Fibroblast of skin of abdomen (primary cell): Measurements from ENCODE around the gene C6orf62.
"Not testable (repeated sequence)": the region's sequence is repeated elsewhere in the genome, so short reads cannot be mapped to it uniquely, and the experiment has no call there.

ENCODE experiments used
- DNase-seq: peaks from one replicate; pipeline ENCODE4 v3.0.0-alpha.2; 2013

Gene C6orf62

DNA sequence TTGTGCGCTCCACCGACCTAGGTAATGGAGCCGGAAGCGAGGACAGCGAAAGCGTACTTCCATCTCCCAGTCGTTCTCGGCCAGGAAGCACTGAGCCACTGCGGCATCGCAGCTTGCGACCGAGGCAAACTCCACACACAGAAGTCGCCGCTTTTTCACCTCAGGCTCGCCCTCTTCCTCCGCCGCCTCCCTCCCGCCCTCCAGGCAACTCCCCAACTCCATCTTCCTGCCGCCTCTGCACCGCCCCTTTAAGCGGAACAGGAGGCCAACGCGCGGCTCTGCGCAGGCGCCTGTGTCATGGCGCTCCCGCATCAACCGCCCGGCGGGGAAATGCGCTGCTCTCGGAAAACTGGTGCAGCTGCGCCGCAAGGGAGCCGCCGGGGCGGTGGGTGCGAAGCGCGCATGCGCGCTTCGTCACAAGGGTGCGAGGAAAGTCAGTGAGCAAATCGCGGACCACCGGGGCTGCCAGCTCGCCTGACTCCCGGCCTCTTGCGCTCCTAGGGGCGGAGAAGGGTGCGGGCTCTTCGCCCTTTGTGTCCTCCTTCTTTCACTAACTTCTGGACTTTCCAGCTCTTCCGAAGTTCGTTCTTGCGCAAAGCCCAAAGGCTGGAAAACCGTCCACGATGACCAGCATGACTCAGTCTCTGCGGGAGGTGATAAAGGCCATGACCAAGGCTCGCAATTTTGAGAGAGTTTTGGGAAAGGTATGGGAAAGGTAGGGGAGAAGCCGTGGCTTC is 52.1 kb downstream of the C6orf62 start, which contains the start of the genes ACOT13 and TDP2:
Gene ACOT13, plus strand, starts transcription at position 437 of the 737 bp plus-strand sequence. Its CDS starts 187 bp downstream, at position 624.
Gene TDP2, minus strand, starts transcription at position 259 of the 737 bp plus-strand sequence. Its CDS starts 37 bp downstream, at position 222.
- peak; percentile 97 for DNase-seq

DNA sequence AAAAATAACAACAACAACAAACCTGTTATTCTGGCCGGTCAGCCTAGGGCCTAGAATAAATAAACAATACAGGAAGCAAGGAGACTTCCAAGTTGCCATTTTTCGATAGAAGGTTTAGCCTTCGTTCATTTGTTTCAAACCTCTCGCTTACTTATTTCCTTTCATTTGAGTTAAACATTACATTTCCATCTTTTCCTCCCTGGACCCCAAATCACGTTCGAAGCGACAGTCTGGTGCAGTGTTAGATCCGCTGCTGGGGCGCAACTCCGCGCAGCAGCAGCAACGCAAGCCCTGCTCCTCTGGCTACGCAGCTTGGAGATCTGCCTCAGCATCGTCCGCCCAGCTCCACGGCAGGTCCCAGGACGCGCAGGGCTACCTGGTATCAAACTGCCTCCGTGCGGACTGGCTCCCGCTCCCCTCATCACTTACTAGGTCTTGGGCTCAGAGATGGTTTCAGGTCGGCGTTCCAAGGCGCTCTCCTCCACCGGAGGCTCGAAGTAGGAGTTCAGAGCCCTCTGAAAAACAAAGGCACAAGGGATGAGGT is 52.8 kb downstream of the C6orf62 start:
- DNase-seq: peak; percentile 8

DNA sequence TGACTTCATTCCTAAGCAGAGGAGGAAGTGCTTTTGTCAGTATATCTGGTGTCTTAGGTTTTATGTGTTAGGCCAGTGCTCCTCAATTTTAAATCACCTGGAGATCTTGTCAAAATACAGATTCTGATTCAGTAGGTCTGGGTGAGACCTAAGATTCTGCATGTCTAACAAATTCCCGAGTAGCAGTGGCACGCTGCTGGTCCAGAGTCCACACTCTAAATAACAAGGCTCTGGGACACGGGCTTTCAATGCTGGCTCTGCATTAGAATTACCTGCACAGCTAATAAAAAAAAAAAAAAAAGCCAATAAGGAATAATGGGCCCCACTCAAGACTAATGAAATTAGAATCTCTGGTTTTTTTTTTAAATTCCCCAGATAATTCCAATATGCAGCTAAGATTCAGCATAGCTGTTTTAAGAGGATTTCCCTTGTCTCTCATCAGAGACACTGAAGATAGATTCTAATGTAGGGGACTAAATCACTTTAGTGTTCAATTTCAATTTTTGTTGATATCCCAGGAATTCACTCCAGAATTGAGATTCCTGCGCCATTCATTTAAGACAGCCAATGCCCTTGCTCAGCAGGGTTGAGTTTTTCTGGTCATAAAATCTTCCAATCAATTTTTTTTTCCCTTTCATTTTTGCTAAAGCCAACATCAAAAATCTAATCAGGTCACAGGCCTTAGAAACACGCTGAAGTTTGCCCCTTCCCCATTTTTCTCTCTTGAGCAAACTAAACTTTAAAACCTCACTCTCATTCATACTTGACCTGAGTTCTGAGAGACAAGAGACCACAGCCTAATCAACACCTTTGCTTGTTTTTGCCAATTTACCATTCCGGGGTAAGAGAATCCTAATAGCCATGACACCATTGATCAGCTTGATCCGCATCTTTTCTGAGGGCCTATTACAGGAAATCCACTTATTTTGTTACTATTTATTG is 54.6 kb downstream of the C6orf62 start:
- DNase-seq: no peak

DNA sequence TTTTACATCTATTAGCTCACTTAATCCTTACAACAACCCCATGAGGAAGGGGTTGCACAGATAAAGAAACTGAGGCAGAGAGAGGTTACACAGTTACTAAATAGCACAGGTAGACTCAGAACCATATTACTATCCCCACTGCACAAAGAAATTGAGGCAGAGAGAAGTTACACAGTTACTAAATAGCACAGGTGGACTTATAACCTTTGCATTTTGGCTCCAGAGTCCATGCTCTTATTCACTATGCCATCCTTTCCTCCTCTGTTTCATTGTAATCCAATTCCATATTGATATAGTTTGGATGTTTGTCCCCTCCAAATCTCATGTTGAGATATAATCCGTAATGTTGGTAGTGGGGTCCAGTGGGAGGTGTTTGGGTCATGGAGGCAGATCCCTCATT is 55.8 kb downstream of the C6orf62 start:
- no peak for DNase-seq

DNA sequence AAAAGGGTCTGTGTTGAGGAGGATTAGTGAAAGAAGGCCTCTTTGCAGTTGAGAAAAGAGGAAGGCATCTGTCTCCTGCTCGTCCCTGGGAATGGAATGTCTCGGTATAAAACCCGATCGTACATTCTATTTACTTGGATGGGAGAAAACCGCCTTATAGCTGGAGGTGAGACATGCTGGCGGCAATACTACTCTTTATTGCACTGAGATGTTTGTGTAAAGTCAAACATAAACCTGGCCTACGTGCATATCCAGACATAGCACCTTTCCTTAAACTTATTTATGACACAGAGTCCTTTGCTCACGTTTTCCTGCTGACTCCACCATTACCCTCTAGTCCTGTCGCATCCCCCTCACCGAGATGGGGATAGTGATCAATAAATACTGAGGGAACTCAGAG is 56.7 kb downstream of the C6orf62 start:
- no peak for DNase-seq

DNA sequence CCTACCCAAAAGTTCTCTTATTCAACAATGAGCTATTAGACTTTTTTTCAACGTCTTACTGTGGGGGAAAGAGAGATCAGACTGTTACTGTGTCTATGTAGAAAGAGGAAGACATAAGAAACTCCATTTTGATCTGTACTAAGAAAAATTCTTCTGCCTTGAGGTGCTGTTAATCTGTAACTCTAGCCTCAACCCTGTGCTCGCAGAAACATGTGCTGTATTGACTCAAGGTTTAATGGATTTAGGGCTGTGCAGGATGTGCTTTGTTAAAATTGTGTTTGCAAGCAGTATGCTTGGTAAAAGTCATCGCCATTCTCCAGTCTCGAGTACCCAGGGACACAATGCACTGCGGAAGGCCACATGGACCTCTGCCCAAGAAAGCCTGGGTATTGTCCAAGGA is 57.2 kb downstream of the C6orf62 start:
- DNase-seq: not testable (repeated sequence)

DNA sequence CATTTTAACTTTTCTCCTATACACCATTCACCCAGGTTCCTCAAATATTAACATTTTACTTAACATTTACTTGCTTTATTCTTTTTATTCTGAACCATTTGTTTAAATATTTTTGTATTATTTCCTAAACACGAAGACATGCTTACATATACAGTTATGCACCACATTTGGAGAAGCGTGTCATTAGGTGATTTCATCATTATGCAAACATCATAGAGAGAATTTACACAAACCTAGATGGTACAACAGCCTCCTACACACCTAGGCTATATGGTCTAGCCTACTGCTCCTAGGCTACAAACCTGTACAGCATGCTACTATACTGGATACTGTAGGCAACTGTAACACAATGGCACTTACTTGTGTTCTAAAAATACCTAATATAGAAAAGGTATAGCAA is 58.8 kb downstream of the C6orf62 start:
- no peak for DNase-seq

DNA sequence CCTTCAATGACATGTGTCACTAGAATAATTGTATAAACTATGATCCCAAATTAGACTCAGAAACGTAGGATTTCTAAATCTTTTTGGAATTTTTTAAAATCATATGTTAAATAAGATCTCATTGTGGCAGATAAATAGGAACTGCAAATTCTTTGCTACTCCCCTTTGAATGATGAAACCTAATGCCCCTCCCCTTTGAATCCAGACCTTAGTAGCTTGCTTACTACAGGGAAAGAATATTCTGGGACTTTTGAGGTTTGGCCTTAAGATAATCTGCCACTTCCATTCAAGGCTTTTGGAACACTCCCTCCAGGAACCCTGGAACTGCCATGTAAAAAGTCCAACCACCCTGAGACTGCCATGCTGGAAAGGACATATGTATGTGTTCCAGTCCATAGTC is 59.4 kb downstream of the C6orf62 start:
- DNase-seq: no peak

DNA sequence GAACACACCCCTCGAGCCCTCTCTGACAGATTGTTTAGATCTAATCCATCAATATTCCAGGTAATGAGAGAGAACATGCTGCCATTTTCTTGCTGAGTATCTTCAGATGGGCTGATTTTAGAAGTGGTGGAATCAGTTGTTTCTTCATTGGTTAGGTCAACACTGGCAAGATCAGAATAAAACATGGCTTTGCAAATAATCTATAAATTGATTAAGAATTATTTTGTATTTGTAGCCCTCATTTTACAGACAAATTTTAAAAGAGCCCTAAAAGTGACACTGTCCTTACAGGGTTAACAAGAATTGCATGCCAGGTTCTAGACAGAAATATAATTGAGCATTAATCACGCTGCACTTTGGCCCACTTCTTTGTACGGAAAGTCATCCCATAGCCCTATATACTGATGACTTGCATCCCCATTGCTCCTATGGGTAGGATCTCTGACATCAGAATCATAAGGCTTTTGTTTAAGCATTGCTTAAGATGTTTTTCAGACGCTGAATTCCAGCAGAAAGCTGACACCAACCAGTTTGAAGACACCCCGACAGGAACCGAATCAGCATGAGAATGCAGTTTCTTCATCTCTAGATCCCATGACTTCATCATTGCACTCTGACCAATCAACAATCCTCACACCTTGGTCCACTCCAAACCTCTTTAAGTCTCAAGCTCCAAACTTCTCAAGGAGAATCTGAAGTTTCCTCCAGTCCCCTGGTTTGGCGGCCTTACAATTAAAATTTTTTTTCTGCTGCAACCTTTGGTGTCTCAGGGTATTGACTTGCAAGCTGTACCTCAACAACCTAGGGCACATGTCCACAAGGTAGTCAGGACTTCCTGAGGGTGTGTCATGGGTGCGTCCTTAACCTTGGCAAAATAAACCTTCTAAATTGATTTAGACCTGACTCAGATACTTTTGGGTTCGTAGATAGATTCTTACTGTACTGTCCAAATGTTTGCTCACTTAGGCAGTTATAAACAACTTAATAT is 60.1 kb downstream of the C6orf62 start:
- peak; percentile 13 for DNase-seq

DNA sequence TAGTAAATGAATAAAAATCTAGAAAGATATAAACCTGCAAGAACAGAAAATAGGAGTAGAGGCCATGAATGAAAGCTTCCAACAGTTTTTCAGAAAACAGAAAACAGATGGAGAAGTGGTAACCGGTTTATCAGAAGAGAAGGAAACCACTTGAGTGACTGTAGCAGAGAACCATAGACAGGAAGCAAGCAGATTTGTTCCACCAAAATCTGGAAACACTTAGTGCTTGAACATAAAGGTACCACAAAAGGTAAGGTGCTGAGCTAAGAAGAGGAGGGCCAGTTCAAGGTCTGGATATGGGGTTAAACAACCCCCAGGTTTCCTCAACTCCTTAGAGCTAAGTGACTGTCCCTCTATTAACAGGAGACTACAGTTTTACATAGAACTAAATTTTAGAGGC is 63.7 kb downstream of the C6orf62 start:
- no peak for DNase-seq
